Type B pancreatic cell (in vitro differentiated cells): ENCODE data around the gene TMEM131L. TPM values are rescaled to one million over a fixed set of nuclear protein-coding genes. Genes with fewer than 3 reads are reported as not detected.

Source experiments
- DNase-seq: peaks from one replicate; pipeline ENCODE4 v3.0.0; 2021; ENCODE audit warnings: mixed read lengths; ENCODE audit not compliant: unreplicated experiment; ENCODE audit errors: extremely low spot score
- H3K27ac Mint-ChIP-seq: 2 replicates; pipeline ENCODE4 v1.8.0; 2021; ENCODE audit warnings: mild to moderate bottlenecking, mixed read lengths
- H3K27me3 Mint-ChIP-seq: 2 replicates; pipeline ENCODE4 v1.8.0; 2021; ENCODE audit warnings: mixed read lengths
- H3K36me3 Mint-ChIP-seq: 2 replicates; pipeline ENCODE4 v1.8.0; 2021; ENCODE audit warnings: mixed read lengths
- H3K4me1 Mint-ChIP-seq: one replicate; pipeline ENCODE4 v1.8.0; 2021; ENCODE audit warnings: mixed read lengths; ENCODE audit not compliant: unreplicated experiment
- H3K4me3 Mint-ChIP-seq: 2 replicates; pipeline ENCODE4 v1.8.0; 2021; ENCODE audit warnings: mild to moderate bottlenecking, mixed read lengths
- H3K9me3 Mint-ChIP-seq: 2 replicates; pipeline ENCODE4 v1.8.0; 2021; ENCODE audit warnings: mixed read lengths
- CTCF ChIP-seq: fragments of 200-600 bp; sonication (generic); conservative IDR thresholded peaks from 2 replicates; pipeline ENCODE4 v1.5.0; 2021; ENCODE audit warnings: antibody characterized with exemption, mild to moderate bottlenecking
- total RNA-seq: library from RNA; stranded (reverse); gene quantifications from 2 replicates; pipeline ENCODE4 v1.2.1, GENCODE V29; 2021; ENCODE audit warnings: low replicate concordance

TMEM131L gene
- total RNA-seq, 1 donor from 2014 or later: 21.3 TPM

GRCh38 chr4:153490985-153491483 is 24.9 kb downstream of the TMEM131L start:
- H3K27ac Mint-ChIP-seq: no peak overlapping the region
- no peak for TF ChIP-seq CTCF
- H3K4me3 Mint-ChIP-seq: no peak overlapping the region
- DNase-seq: no peak
- peaks cover 3% of the 10 kb centered on the region for H3K36me3 Mint-ChIP-seq
- H3K27me3 Mint-ChIP-seq: no peaks in the 10 kb centered on the region
- H3K9me3 Mint-ChIP-seq: no peaks in the 10 kb centered on the region
- H3K4me1 Mint-ChIP-seq: peaks cover 59% of the 10 kb centered on the region

GRCh38 chr4:153494562-153494961 is 28.4 kb downstream of the TMEM131L start:
- Mint-ChIP-seq H3K4me3 (no peak overlapping the region), H3K27ac (no peak overlapping the region), H3K36me3 (peaks cover 3% of the 10 kb centered on the region), H3K9me3 (no peaks in the 10 kb centered on the region), H3K27me3 (no peaks in the 10 kb centered on the region), H3K4me1 (peaks cover 45% of the 10 kb centered on the region)
- no peak for TF ChIP-seq CTCF
- DNase-seq: no peak

- H3K4me1 Mint-ChIP-seq: peaks cover 37% of the 10 kb centered on the region
- TF ChIP-seq CTCF: no peak
- no peak for DNase-seq
- no peaks in the 10 kb centered on the region for H3K9me3 Mint-ChIP-seq
- no peak overlapping the region for H3K4me3 Mint-ChIP-seq
- no peaks in the 10 kb centered on the region for H3K27me3 Mint-ChIP-seq
- H3K36me3 Mint-ChIP-seq: peaks cover 3% of the 10 kb centered on the region
- no peak overlapping the region for H3K27ac Mint-ChIP-seq
Measured at GRCh38 chr4:153495480-153496193, 29.5 kb downstream of the TMEM131L start.

- Mint-ChIP-seq H3K4me1 (peaks cover 32% of the 10 kb centered on the region), H3K4me3 (no peak overlapping the region)
Measured at GRCh38 chr4:153497091-153497531, 31.0 kb downstream of the TMEM131L start.

More at GRCh38 chr4:153497091-153497531, 31.0 kb downstream of the TMEM131L start:
- H3K27ac Mint-ChIP-seq: no peak overlapping the region
- H3K36me3 Mint-ChIP-seq: peaks cover 3% of the 10 kb centered on the region
- no peak for TF ChIP-seq CTCF
- H3K27me3 Mint-ChIP-seq: no peaks in the 10 kb centered on the region
- no peaks in the 10 kb centered on the region for H3K9me3 Mint-ChIP-seq
- DNase-seq: no peak
